Stimulated activated CD8-positive, alpha-beta memory T cell treated with anti-CD3 and anti-CD28 coated beads, Interleukin-7, amount 100 ng/mL, for 1 hour (primary cell): ENCODE measurements around the gene SCUBE3.

Experiments
- DNase-seq, 2 donors: peaks; one replicate each; pipeline ENCODE4 v3.0.0-alpha.2; 2020; ENCODE audit warnings: low read depth in 2 of 2

Gene SCUBE3

DNA sequence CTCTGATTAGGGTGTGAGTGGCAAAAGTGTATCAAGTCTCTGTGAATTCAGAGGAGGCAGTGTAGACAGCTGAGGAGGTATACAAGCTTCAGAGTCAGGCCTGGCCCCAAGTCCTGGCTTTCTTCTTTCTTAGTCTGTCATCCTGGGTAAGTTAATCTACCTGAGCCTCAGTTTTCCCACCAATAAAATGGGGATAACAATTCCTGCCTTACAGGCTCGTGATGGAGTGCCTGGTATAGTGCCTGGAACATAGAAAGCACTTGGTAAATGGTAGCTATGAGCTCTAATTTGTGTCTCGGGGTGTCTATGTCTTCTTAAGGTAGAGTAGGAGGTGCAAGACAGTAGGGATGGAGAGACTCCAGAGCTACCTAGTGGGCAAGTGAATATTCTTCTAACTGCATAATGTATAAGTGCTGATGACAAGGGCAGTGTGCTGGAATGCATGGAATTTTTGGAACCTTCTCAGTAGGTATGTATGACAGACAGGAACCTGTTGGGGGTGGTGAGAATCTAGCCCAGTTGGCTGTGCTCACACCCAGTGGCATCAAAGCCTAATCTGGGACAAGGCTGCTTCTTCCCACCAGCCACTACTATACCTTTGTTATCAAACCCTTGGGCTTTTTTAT lies 4.0 kb upstream of the SCUBE3 start:
- DNase-seq = no peak

GRCh38 chr6:35213298-35213791 lies 411 bp upstream of the SCUBE3 start:
- no peak for DNase-seq

- DNase-seq = no peak
Observed at GRCh38 chr6:35214869-35215664, 1.3 kb downstream of the SCUBE3 start.

GRCh38 chr6:35215665-35216411 lies 2.1 kb downstream of the SCUBE3 start:
- no peak for DNase-seq

DNA sequence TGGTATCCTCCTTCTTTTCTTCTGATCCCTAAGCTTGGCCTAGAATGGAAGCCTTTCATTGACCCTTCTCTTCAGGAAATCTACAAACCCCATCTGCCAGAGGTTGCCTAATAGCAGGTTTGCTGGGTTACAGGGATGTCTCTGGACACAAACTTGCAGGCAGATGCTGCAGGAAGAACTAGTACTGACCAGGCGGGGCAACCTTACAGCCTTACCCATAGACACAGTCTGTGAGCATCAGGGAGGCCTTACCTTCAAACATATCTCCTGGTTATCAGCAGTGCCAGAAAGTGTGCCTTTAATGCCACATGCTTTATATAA lies 2.6 kb downstream of the SCUBE3 start:
- no peak for DNase-seq

DNA sequence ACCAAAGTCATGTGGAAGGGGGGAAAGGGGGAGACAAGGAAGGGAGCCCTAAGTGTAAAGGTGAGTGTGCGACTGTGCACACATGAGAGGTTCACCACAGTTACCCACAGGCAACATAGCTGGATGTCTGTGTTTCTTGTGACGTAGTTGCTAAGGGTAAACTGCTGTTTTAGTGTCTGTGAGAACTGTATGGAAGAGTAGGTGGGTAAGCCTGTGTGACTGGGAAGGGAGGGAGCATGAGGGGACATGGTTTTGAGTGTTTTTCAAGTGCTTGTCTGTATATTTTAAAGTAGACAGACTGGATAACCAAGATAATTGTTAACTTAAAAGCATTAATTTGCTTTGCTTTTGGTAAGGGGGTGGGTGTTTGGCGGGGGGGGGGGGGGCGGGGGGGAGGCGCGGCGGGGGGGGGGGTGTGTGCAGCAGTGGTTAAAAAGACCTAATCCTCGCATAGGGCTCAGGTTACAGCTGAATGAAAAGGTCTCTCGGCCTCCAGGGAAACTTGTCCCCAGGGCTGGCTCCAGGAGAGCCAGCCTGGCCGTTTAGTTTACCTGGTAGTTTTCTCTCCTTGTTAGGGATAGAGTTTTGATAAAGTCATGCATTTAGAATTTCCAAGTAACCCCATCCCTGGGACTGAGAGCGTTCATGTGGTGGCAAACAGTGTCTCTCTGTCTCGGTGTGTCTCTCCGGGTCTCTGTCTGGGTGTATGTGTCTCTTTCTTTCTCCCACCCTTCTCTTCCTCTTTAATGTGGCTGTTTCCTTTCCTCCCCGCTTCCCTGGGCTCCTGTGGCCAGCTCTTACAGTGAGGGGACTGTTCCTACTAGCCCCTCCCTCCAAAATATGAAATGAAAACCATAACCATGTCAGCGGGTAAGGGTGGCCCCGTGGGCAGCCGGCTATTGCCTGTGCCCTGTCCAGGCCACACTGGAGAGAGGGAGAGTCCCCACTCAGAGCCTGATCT lies 3.4 kb downstream of the SCUBE3 start:
- no peak for DNase-seq

- DNase-seq = no peak
Observed at GRCh38 chr6:35218021-35218420, 4.3 kb downstream of the SCUBE3 start.

- no peak for DNase-seq
Observed at GRCh38 chr6:35218456-35218855, 4.7 kb downstream of the SCUBE3 start.

GRCh38 chr6:35219683-35220326 lies 6.0 kb downstream of the SCUBE3 start:
- DNase-seq = no peak

- DNase-seq = no peak
Observed at GRCh38 chr6:35220711-35221110, 7.0 kb downstream of the SCUBE3 start.

GRCh38 chr6:35223396-35223795 lies 9.6 kb downstream of the SCUBE3 start:
- no peak for DNase-seq

- no peak for DNase-seq
Observed at GRCh38 chr6:35224720-35225119, 11.0 kb downstream of the SCUBE3 start.

GRCh38 chr6:35228481-35228880 lies 14.7 kb downstream of the SCUBE3 start:
- no peak for DNase-seq

DNA sequence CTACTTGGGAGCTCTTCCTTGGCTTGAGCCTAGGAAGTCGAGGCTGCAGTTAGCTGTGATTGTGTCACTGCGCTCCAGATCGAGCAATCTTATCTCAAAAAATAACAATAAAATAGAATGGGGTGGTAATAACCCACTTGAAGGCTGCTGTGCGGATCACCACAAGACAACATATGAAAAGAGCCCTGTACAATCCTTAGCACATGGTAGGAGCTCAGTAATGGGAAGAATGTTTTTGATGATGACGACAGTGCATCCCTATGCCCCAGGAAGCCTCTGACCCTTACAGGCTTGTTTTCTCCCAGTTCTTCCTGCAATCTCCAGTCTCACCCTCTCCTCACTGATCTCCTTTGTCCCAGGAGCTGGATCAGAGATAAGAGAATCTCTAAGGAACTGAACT lies 15.5 kb downstream of the SCUBE3 start:
- DNase-seq = no peak

DNA sequence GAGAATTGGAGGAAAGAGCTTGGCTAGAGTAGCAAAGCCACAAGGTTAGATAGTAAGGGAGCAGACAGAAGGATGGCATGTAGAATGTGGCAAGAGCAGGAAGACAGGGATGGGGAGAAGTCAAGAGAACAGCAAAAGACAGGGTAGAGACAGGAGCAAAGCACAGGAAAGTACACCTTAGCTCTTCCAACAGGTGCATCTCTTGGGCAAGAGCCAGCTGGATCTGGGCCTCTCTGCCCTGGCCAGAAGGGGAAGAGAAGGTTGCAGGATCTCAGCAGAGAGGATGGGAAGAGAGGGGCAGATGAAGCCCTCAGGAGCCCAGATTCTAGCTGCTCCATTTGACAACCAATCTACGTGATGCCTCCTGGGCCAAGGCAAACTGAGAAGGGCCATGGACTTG lies 16.7 kb downstream of the SCUBE3 start:
- DNase-seq = no peak

- no peak for DNase-seq
Observed at GRCh38 chr6:35230950-35231349, 17.2 kb downstream of the SCUBE3 start.

DNA sequence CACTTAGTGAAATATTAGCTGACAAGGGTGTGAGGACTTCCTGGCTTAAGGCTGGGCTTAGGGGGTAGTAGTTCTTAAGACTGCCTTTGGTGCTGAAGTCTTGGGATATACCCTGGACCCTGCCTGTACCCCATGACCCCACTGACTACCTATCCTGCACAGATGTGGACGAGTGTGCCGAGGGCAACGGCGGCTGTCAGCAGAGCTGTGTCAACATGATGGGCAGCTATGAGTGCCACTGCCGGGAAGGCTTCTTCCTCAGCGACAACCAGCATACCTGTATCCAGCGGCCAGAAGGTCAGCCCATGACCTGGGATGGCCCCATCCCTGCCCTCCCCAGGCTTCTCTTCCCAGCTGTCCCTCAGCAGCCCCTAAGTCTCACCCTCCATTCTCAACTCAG lies 17.8 kb downstream of the SCUBE3 start:
- DNase-seq = no peak

DNA sequence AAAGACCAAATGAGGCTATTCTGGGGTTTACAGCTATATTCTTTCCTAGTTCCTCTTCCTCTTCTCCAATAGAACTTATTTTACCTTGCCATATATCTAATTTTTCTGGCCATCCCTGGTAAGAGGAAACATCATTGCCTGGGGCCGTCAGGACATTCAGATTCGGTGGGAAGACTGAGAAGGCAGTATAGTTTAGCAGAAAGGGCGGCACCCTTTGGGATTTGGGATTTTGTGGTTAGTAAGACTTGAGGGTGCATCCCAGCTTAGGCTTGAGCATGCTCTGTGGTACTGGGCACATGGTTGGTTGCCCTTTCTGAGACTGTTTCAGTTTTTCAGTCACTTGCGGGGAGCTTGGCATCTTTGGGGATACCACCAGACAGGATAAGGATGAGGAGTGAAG lies 21.1 kb downstream of the SCUBE3 start:
- no peak for DNase-seq

DNA sequence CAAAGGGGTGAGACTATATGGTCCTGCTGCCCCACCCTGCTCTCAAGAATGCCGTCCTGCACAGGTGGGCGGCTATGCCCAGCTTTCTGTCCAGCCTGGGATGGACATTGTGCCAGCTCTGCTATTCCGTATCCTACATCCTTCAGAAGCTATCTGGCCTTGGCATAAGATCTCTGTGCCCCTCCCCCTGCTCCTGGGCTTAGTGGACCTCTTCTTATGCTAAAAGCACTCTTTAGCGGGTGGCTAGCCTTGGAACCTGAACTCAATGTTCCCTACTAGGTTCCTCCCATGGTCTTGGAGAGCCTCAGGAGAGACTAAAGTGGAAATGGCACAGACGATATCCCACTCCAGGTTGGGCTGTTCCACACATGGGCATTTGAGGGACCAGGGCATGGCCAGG lies 22.5 kb downstream of the SCUBE3 start:
- no peak for DNase-seq

GRCh38 chr6:35237476-35237875 lies 23.7 kb downstream of the SCUBE3 start:
- no peak for DNase-seq

DNA sequence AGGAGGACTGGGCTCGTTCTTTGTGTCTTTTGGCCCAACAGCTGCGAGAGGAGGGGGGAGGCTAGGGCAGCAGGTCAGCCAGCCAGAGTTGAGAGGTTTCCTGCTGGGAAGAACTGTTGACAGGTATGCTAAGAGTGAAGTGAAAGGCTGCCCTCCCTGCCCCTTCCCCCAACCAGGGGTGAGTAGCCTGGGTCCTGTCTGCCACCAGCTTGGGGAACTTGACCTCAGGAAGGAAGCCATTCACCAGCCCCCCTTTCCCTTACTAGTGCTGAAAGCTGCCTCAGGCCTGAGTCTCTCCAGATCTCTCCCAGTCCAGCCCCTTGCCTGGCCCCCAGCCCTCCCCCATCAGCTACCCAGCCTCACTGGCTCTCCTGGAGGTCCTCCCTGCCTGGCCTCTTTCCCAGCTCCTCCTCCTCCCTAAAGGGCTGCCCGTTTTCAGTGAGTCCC lies 25.1 kb downstream of the SCUBE3 start:
- no peak for DNase-seq
